HFF-Myc (cell line): ENCODE data around the gene KRTAP6-2.

Experiments
- DNase-seq: peaks from one replicate; pipeline ENCODE4 v3.0.0-alpha.2; 2011; ENCODE audit warnings: low read depth; ENCODE audit errors: extremely low read depth
- H3K4me3 ChIP-seq: replicated peaks from 2 replicates; pipeline ENCODE4 v1.5.1; 2011; ENCODE audit warnings: low read depth, mild to moderate bottlenecking, control low read depth, low read length
- CTCF ChIP-seq: IDR thresholded peaks from 2 replicates; pipeline ENCODE4 v1.5.1; 2012; ENCODE audit warnings: mild to moderate bottlenecking, low read depth, low read length, control low read depth; ENCODE audit errors: missing control alignments

KRTAP6-2 gene

GRCh38 chr21:30625449-30626165 is 26.9 kb upstream of the KRTAP6-2 start:
- no peak for TF ChIP-seq CTCF
- H3K4me3 ChIP-seq = no peak overlapping the region
- DNase-seq = no peak

- no peak for DNase-seq
- H3K4me3 ChIP-seq = no peak overlapping the region
- TF ChIP-seq CTCF = no peak
These were observed 24.7 kb upstream of the KRTAP6-2 start for GRCh38 chr21:30623362-30623761.

- TF ChIP-seq CTCF = no peak
- no peak within 1 kb of the TSS for H3K4me3 ChIP-seq
- no peak for DNase-seq
These were observed 21.8 kb upstream of the KRTAP6-2 start, which contains the start of gene KRTAP20-4 for GRCh38 chr21:30620522-30620921. Gene KRTAP20-4, plus strand, starts transcription at chr21:30620627.

GRCh38 chr21:30620080-30620479 is 21.4 kb upstream of the KRTAP6-2 start:
- DNase-seq = no peak
- TF ChIP-seq CTCF = no peak
- no peak overlapping the region for H3K4me3 ChIP-seq

- no peak for DNase-seq
- no peak for TF ChIP-seq CTCF
- no peak within 1 kb of the TSS for H3K4me3 ChIP-seq
These were observed 17.4 kb upstream of the KRTAP6-2 start, which contains the start of gene KRTAP20-1 for GRCh38 chr21:30616125-30616524. Gene KRTAP20-1, plus strand, starts transcription at chr21:30616425. Its CDS starts 30 bp downstream, at chr21:30616455.

GRCh38 chr21:30615199-30615598 is 16.5 kb upstream of the KRTAP6-2 start:
- TF ChIP-seq CTCF = no peak
- H3K4me3 ChIP-seq = no peak overlapping the region

More at GRCh38 chr21:30615199-30615598, 16.5 kb upstream of the KRTAP6-2 start:
- DNase-seq = no peak
